HL-60 (cell line): ENCODE results near the gene CDIPT.

Experiments
- DNase-seq, 2 experiments: peaks; one replicate each; pipeline ENCODE4 v3.0.0-alpha.2; 2010 to 2020; ENCODE audit warnings: low read depth in 1 of 2, low spot score in 1 of 2
- H3K27ac ChIP-seq: fragments of 250-450 bp; sonication (Bioruptor Pico); replicated peaks from 2 replicates; pipeline ENCODE4 v1.5.1; 2020; ENCODE audit warnings: mild to moderate bottlenecking, moderate library complexity
- H3K27me3 ChIP-seq: fragments of 250-450 bp; sonication (Bioruptor Pico); 2 replicates; pipeline ENCODE4 v1.5.1; 2021; ENCODE audit warnings: mild to moderate bottlenecking, moderate library complexity; ENCODE audit not compliant: insufficient read depth, poor library complexity, severe bottlenecking
- H3K4me3 ChIP-seq: replicated peaks from 2 replicates; pipeline ENCODE4 v1.5.1; 2011; ENCODE audit warnings: mild to moderate bottlenecking, control low read depth, low read length; ENCODE audit not compliant: insufficient read depth
- GABPA ChIP-seq: IDR thresholded peaks from 2 replicates; pipeline ENCODE4 v1.6.1; 2012; ENCODE audit warnings: low read depth
- POLR2AphosphoS5 ChIP-seq: IDR thresholded peaks from 2 replicates; pipeline ENCODE4 v1.6.1; 2012; ENCODE audit warnings: low read depth
- REST ChIP-seq: IDR thresholded peaks from 2 replicates; pipeline ENCODE4 v1.6.1; 2012; ENCODE audit warnings: low read depth; ENCODE audit not compliant: insufficient replicate concordance
- SPI1 ChIP-seq: IDR thresholded peaks from 2 replicates; pipeline ENCODE4 v1.6.1; 2012; ENCODE audit warnings: low read depth, mild to moderate bottlenecking, borderline replicate concordance
- TF ChIP-seq, protein P1 (sequence below): IDR thresholded peaks from one replicate; pipeline ENCODE4 v1.5.1; 2011; ENCODE audit warnings: low read length, control low read depth, inconsistent platforms; ENCODE audit not compliant: insufficient read depth

CDIPT gene

GRCh38 chr16:29842732-29843346, 20.2 kb downstream of the CDIPT start:
- Histone ChIP-seq H3K27ac (no peak overlapping the region), H3K4me3 (no peak overlapping the region), H3K27me3 (no peaks in the 10 kb centered on the region)
- no peak for DNase-seq
- TF ChIP-seq, protein P1, sequence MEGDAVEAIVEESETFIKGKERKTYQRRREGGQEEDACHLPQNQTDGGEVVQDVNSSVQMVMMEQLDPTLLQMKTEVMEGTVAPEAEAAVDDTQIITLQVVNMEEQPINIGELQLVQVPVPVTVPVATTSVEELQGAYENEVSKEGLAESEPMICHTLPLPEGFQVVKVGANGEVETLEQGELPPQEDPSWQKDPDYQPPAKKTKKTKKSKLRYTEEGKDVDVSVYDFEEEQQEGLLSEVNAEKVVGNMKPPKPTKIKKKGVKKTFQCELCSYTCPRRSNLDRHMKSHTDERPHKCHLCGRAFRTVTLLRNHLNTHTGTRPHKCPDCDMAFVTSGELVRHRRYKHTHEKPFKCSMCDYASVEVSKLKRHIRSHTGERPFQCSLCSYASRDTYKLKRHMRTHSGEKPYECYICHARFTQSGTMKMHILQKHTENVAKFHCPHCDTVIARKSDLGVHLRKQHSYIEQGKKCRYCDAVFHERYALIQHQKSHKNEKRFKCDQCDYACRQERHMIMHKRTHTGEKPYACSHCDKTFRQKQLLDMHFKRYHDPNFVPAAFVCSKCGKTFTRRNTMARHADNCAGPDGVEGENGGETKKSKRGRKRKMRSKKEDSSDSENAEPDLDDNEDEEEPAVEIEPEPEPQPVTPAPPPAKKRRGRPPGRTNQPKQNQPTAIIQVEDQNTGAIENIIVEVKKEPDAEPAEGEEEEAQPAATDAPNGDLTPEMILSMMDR: no peak
- no peak for TF ChIP-seq REST
- no peak for TF ChIP-seq POLR2AphosphoS5
- no peak for TF ChIP-seq GABPA
- TF ChIP-seq SPI1: no peak

GRCh38 chr16:29841631-29842030, 21.4 kb downstream of the CDIPT start:
- DNase-seq: no peak
- H3K27ac ChIP-seq: no peak overlapping the region
- no peaks in the 10 kb centered on the region for H3K27me3 ChIP-seq
- TF ChIP-seq POLR2AphosphoS5: no peak
- TF ChIP-seq GABPA: no peak
- TF ChIP-seq REST: no peak
- TF ChIP-seq SPI1: no peak
- TF ChIP-seq, protein P1: no peak
- H3K4me3 ChIP-seq: no peak overlapping the region

DNA sequence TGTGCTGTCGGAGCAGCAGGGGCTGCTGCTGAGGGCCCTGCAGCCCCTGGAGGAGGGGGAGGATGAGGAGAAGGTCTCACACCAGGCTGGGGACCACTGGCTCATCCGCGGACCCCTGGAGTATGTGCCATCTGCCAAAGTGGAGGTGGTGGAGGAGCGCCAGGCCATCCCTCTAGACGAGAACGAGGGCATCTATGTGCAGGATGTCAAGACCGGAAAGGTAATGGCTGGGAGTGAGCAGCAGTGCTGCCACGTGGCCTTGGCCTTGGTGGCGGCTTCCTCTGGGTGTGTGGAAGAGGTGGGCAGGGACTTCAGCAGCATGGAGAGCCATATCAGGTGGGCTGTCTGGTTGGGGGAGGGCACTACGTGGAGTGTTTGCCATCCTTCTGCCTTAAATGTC, 22.8 kb downstream of the CDIPT start:
- Histone ChIP-seq H3K4me3 (no peak overlapping the region), H3K27me3 (no peaks in the 10 kb centered on the region), H3K27ac (no peak overlapping the region)
- TF ChIP-seq REST: no peak
- TF ChIP-seq, protein P1: no peak
- no peak for TF ChIP-seq GABPA
- no peak for TF ChIP-seq POLR2AphosphoS5
- TF ChIP-seq SPI1: no peak
- DNase-seq: no peak
